Measurements from ENCODE around the gene FLYWCH2. TPM values are rescaled to one million over a fixed set of nuclear protein-coding genes. Genes with fewer than 3 reads are reported as not detected.
A peak's percentile ranks its signal among the peaks of the same experiment; 100 is the strongest.

Gene FLYWCH2
- total and polyA plus RNA-seq, 2 experiments from 2014 or later = 30.9 to 45.0 TPM

DNA sequence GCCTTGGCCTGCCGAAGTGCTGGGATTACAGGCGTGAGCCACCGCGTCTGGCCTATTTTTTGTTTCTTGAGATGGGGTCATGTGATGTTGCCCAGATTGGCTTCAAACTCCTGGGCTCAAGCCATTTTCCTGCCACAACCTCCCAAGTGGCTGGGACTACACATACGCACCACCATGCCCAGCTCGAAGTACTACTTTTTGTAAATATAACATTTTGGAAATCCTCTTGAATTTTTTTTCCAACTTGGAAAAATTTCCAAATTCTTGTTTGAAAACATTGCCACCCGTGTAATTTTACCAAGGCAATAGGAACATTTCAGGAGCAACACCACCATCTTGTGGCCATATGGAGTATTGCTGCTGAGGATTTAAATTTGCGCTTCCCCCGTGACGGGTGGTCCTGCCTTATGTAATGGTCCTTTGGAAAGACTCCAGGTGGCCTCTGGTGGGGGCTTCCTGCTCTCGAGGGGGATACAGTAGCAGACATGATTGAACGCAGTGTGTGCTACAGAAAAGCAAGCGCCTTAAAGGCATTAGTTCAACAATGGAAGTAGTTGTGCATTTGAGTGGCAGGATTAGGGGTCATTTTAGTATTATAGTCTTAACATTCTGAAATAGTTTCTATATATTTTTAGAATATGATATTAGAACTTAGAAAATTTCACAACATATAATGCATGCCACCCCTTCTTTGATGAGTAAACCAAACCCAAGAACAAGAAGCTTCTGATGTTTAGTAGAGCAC is 36.7 kb downstream of the FLYWCH2 start:
- Histone ChIP-seq H3K4me3 (no peak overlapping the region), H3K27ac (ENCODE audit: low read depth) (no peak overlapping the region), H3K27me3 (ENCODE audit: insufficient read depth) (no peaks in the 10 kb centered on the region), H4K20me1 (replicated peaks; ENCODE audit: insufficient read depth) (no peaks in the 10 kb centered on the region), H2AFZ (no peak overlapping the region), H3K4me2 (no peak overlapping the region), H3K36me3 (ENCODE audit: insufficient read depth) (0 out of 2 replicates have a peak, but pooled peaks cover 4% of the 10 kb centered on the region), H3K4me1 (ENCODE audit: insufficient read depth) (no peaks in the 10 kb centered on the region), H3K79me2 (replicated peaks; ENCODE audit: insufficient read depth) (no peaks in the 10 kb centered on the region), H3K9me2 (ENCODE audit: insufficient read depth) (no peaks in the 10 kb centered on the region), H3F3A (replicated peaks; ENCODE audit: low read depth) (peaks cover 12% of the 10 kb centered on the region; the same call in 1 of the 2 replicates)
- Mint-ChIP-seq H3K36me3 (ENCODE audit: low read depth) (peaks cover 6% of the 10 kb centered on the region; the same call in 1 of the 3 replicates), H3K4me3 (no peak overlapping the region), H3K9me3 (no peaks in the 10 kb centered on the region), H3K27ac (no peak overlapping the region), H3K27me3 (ENCODE audit: insufficient read depth, low read depth, poor library complexity) (peaks cover 4% of the 10 kb centered on the region), H3K4me1 (no peaks in the 10 kb centered on the region; the same call in 2 of the 3 replicates)
- DNase-seq (ENCODE audit: low spot score) (peak; percentile 74), ATAC-seq (peak; percentile 72)
- TF ChIP-seq, protein P1, sequence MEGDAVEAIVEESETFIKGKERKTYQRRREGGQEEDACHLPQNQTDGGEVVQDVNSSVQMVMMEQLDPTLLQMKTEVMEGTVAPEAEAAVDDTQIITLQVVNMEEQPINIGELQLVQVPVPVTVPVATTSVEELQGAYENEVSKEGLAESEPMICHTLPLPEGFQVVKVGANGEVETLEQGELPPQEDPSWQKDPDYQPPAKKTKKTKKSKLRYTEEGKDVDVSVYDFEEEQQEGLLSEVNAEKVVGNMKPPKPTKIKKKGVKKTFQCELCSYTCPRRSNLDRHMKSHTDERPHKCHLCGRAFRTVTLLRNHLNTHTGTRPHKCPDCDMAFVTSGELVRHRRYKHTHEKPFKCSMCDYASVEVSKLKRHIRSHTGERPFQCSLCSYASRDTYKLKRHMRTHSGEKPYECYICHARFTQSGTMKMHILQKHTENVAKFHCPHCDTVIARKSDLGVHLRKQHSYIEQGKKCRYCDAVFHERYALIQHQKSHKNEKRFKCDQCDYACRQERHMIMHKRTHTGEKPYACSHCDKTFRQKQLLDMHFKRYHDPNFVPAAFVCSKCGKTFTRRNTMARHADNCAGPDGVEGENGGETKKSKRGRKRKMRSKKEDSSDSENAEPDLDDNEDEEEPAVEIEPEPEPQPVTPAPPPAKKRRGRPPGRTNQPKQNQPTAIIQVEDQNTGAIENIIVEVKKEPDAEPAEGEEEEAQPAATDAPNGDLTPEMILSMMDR (conservative IDR thresholded peaks at IDR 0.05; ENCODE audit: low read depth in 2 of 2) = peak; percentile 81 to 99
- TF ChIP-seq, protein P2, sequence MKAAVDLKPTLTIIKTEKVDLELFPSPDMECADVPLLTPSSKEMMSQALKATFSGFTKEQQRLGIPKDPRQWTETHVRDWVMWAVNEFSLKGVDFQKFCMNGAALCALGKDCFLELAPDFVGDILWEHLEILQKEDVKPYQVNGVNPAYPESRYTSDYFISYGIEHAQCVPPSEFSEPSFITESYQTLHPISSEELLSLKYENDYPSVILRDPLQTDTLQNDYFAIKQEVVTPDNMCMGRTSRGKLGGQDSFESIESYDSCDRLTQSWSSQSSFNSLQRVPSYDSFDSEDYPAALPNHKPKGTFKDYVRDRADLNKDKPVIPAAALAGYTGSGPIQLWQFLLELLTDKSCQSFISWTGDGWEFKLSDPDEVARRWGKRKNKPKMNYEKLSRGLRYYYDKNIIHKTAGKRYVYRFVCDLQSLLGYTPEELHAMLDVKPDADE (IDR thresholded peaks at IDR 0.05) = no peak

DNA sequence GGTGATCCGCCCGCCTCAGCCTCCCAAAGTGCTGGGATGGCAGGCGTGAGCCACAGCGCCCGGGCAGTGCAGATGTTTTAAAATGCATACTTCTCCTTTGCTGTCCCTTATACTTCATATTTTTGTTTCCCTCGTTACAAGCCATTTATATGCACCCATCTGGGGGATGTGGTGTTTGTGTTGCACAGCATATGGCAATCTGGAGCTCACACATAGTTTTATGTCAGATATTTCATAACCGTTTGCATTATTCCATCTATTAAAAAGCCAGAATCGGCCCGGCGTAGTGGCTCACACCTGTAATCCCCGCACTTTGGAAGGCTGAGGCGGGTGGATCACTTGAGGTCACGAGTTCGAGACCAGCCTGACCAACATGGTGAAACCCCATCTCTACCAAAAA is 40.5 kb downstream of the FLYWCH2 start:
- Mint-ChIP-seq H3K9me3 (peaks cover 9% of the 10 kb centered on the region; the same call in 2 of the 3 replicates), H3K36me3 (ENCODE audit: low read depth) (peaks cover 13% of the 10 kb centered on the region; the same call in 1 of the 3 replicates), H3K4me3 (no peak overlapping the region), H3K27ac (no peak overlapping the region), H3K27me3 (ENCODE audit: insufficient read depth, low read depth, poor library complexity) (peaks cover 12% of the 10 kb centered on the region), H3K4me1 (peaks cover 33% of the 10 kb centered on the region)
- DNase-seq (ENCODE audit: low spot score) = no peak
- Histone ChIP-seq H4K20me1 (replicated peaks; ENCODE audit: insufficient read depth) (no peaks in the 10 kb centered on the region), H3K27ac (ENCODE audit: low read depth) (no peak overlapping the region), H3K27me3 (ENCODE audit: insufficient read depth) (0 out of 2 replicates have a peak, but pooled peaks cover 7% of the 10 kb centered on the region), H2AFZ (no peak overlapping the region), H3K79me2 (replicated peaks; ENCODE audit: insufficient read depth) (no peaks in the 10 kb centered on the region), H3K4me1 (ENCODE audit: insufficient read depth) (peaks cover 7% of the 10 kb centered on the region; the same call in 1 of the 2 replicates), H3K4me3 (no peak overlapping the region), H3K36me3 (ENCODE audit: insufficient read depth) (no peaks in the 10 kb centered on the region), H3F3A (replicated peaks; ENCODE audit: low read depth) (peaks cover 17% of the 10 kb centered on the region), H3K4me2 (no peak overlapping the region), H3K9me2 (ENCODE audit: insufficient read depth) (no peaks in the 10 kb centered on the region)
- ATAC-seq = no peak
- TF ChIP-seq, protein P2 (IDR thresholded peaks at IDR 0.05) = no peak
- TF ChIP-seq NANOG (IDR thresholded peaks at IDR 0.05; ENCODE audit: borderline replicate concordance) = no peak
- TF ChIP-seq ZNF331 (CRISPR knock-in tag; IDR thresholded peaks at IDR 0.05; ENCODE audit: low read depth) = no peak
- TF ChIP-seq, protein P3, sequence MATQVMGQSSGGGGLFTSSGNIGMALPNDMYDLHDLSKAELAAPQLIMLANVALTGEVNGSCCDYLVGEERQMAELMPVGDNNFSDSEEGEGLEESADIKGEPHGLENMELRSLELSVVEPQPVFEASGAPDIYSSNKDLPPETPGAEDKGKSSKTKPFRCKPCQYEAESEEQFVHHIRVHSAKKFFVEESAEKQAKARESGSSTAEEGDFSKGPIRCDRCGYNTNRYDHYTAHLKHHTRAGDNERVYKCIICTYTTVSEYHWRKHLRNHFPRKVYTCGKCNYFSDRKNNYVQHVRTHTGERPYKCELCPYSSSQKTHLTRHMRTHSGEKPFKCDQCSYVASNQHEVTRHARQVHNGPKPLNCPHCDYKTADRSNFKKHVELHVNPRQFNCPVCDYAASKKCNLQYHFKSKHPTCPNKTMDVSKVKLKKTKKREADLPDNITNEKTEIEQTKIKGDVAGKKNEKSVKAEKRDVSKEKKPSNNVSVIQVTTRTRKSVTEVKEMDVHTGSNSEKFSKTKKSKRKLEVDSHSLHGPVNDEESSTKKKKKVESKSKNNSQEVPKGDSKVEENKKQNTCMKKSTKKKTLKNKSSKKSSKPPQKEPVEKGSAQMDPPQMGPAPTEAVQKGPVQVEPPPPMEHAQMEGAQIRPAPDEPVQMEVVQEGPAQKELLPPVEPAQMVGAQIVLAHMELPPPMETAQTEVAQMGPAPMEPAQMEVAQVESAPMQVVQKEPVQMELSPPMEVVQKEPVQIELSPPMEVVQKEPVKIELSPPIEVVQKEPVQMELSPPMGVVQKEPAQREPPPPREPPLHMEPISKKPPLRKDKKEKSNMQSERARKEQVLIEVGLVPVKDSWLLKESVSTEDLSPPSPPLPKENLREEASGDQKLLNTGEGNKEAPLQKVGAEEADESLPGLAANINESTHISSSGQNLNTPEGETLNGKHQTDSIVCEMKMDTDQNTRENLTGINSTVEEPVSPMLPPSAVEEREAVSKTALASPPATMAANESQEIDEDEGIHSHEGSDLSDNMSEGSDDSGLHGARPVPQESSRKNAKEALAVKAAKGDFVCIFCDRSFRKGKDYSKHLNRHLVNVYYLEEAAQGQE (IDR thresholded peaks at IDR 0.05; ENCODE audit: unreplicated experiment) = no peak
- TF ChIP-seq STAT1 (IDR thresholded peaks at IDR 0.05; ENCODE audit: unreplicated experiment) = no peak
- no peak for TF ChIP-seq POLR2AphosphoS5 (IDR thresholded peaks at IDR 0.05; ENCODE audit: low read depth)
- TF ChIP-seq, protein P1 (conservative IDR thresholded peaks at IDR 0.05; ENCODE audit: low read depth in 2 of 2) = no peak
- TF ChIP-seq ZNF114 (CRISPR knock-in tag; IDR thresholded peaks at IDR 0.05) = no peak
